GM12891 (cell line): ENCODE data around the gene SIM2.

Source experiments
- PAX5 ChIP-seq: IDR thresholded peaks from 2 replicates; pipeline ENCODE4 v1.6.1; 2011; ENCODE audit warnings: low read length, moderate library complexity, mild to moderate bottlenecking; ENCODE audit not compliant: insufficient read depth, severe bottlenecking
- POLR2A ChIP-seq: IDR thresholded peaks from 2 replicates; pipeline ENCODE4 v1.6.1; 2011; ENCODE audit warnings: low read depth, low read length, control low read depth
- POLR2AphosphoS5 ChIP-seq: IDR thresholded peaks from 2 replicates; pipeline ENCODE4 v1.6.1; 2011; ENCODE audit warnings: low read depth, low read length, control low read depth
- POU2F2 ChIP-seq: IDR thresholded peaks from 2 replicates; pipeline ENCODE4 v1.6.1; 2011; ENCODE audit warnings: low read depth, mild to moderate bottlenecking, control low read depth, low read length, moderate library complexity
- SPI1 ChIP-seq: IDR thresholded peaks from 2 replicates; pipeline ENCODE4 v1.6.1; 2011; ENCODE audit warnings: low read depth, low read length, control low read depth
- TAF1 ChIP-seq: IDR thresholded peaks from 2 replicates; pipeline ENCODE4 v1.6.1; 2011; ENCODE audit warnings: low read depth, low read length, control low read depth

DNA sequence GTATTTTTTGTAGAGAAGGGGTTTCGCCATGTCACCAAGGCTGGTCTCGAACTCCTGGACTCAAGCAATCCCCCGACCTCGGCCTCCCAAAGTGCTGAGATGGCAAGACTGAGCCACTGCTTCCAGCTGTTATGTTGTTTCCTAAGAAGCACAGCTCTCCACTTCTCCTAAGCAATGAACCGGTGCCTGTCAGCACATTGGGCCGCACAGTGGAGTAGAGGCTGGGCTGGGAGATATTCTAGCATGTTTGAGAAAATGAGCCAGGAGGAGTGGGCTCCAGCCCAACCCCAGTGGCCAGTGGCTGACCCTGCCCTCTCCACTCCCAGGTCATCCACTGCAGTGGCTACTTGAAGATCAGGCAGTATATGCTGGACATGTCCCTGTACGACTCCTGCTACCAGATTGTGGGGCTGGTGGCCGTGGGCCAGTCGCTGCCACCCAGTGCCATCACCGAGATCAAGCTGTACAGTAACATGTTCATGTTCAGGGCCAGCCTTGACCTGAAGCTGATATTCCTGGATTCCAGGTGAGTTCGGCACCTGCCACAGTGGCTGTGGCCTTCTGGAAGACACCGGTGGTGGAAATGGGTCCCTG, 27.0 kb downstream of the SIM2 start:
- TF ChIP-seq POLR2AphosphoS5 (no peak), POU2F2 (no peak), POLR2A (no peak), SPI1 (no peak), TAF1 (no peak), PAX5 (no peak)
